Smooth muscle cell (in vitro differentiated cells): Measurements from ENCODE around the gene UVRAG. TPM values are rescaled to one million over a fixed set of nuclear protein-coding genes. Genes with fewer than 3 reads are reported as not detected.

ENCODE experiments used
- DNase-seq: peaks from one replicate; lab custom pipeline; 2025; ENCODE audit not compliant: unreplicated experiment; lab: John Stamatoyannopoulos, UW
- H2AFZ ChIP-seq: fragments of 200-600 bp; sonication (generic); 2 replicates; pipeline ENCODE4 v1.6.0; 2016; ENCODE audit warnings: antibody characterized with exemption, low read depth, mild to moderate bottlenecking
- H3F3A ChIP-seq: fragments of 200-600 bp; sonication (generic); 2 replicates; pipeline ENCODE4 v1.6.0; 2017; ENCODE audit warnings: antibody characterized with exemption, low read depth
- H3K27ac ChIP-seq: fragments of 200-600 bp; sonication (generic); 2 replicates; pipeline ENCODE4 v1.5.1; 2016; ENCODE audit warnings: low read depth, mild to moderate bottlenecking
- H3K27me3 ChIP-seq: fragments of 200-600 bp; sonication (generic); 2 replicates; pipeline ENCODE4 v1.6.1; 2016; ENCODE audit warnings: low read depth, mild to moderate bottlenecking
- H3K36me3 ChIP-seq: fragments of 200-600 bp; sonication (generic); 2 replicates; pipeline ENCODE4 v1.5.1; 2016; ENCODE audit warnings: low read depth
- H3K4me1 ChIP-seq: fragments of 200-600 bp; sonication (generic); 2 replicates; pipeline ENCODE4 v1.5.1; 2016; ENCODE audit warnings: low read depth
- H3K4me2 ChIP-seq: fragments of 200-600 bp; sonication (generic); 2 replicates; pipeline ENCODE4 v1.6.0; 2016; ENCODE audit warnings: mild to moderate bottlenecking
- H3K4me3 ChIP-seq: fragments of 200-600 bp; sonication (generic); 2 replicates; pipeline ENCODE4 v1.5.1; 2016; ENCODE audit warnings: mild to moderate bottlenecking
- H3K79me2 ChIP-seq: fragments of 200-600 bp; sonication (generic); 2 replicates; pipeline ENCODE4 v1.6.0; 2016; ENCODE audit warnings: low read depth, mild to moderate bottlenecking
- H3K9ac ChIP-seq: fragments of 200-600 bp; sonication (generic); 2 replicates; pipeline ENCODE4 v1.6.0; 2016; ENCODE audit warnings: low read depth
- H3K9me3 ChIP-seq: fragments of 200-600 bp; sonication (generic); replicated peaks from 2 replicates; pipeline ENCODE4 v1.5.1; 2016; ENCODE audit warnings: low read depth
- H4K20me1 ChIP-seq: fragments of 200-600 bp; sonication (generic); 2 replicates; pipeline ENCODE4 v1.6.0; 2016; ENCODE audit warnings: low read depth
- CTCF ChIP-seq: fragments of 200-600 bp; sonication (generic); IDR thresholded peaks from 2 replicates; pipeline ENCODE4 v1.5.1; 2017; ENCODE audit warnings: borderline replicate concordance, mild to moderate bottlenecking, antibody characterized with exemption; ENCODE audit not compliant: insufficient read depth, poor library complexity, severe bottlenecking
- WGBS: methylation state at CpG from one replicate; pipeline ENCODE4 v1.1.7; 2016; ENCODE audit warnings: low lambda C conversion rate; 5-methylcytosine and 5-hydroxymethylcytosine counted together
- polyA plus RNA-seq: library from polyadenylated mRNA; unstranded; fragments of >200 nt; fragmentation: Nextera tagmentation; extraction: Ambion mirVana; gene quantifications from 2 replicates; pipeline ENCODE4 v1.2.1, GENCODE V29; 2016
- total RNA-seq: library from RNA; depleted of rRNA; stranded (reverse); fragments of >200 nt; gene quantifications from 2 replicates; pipeline ENCODE4 v1.2.3, GENCODE V29; 2014

UVRAG gene
- total and polyA plus RNA-seq, 2 experiments from 2014 or later: 12.9 to 20.2 TPM

- DNase-seq: no peak
- no peak for TF ChIP-seq CTCF
- H4K20me1 ChIP-seq: peaks cover 11% of the 10 kb centered on the region
- WGBS: 93% methylated on average over 3 of the region's 3 CpGs
- no peaks in the 10 kb centered on the region for H3K27me3 ChIP-seq
- no peak overlapping the region for H3K9ac ChIP-seq
- no peaks in the 10 kb centered on the region for H3K9me3 ChIP-seq
- H3K4me2 ChIP-seq: no peak overlapping the region
- no peaks in the 10 kb centered on the region for H3K79me2 ChIP-seq
- H3K27ac ChIP-seq: no peak overlapping the region
- H2AFZ ChIP-seq: no peak overlapping the region
- H3K36me3 ChIP-seq: no peaks in the 10 kb centered on the region
- no peaks in the 10 kb centered on the region for H3F3A ChIP-seq
- H3K4me3 ChIP-seq: no peak overlapping the region
- peaks cover 6% of the 10 kb centered on the region for H3K4me1 ChIP-seq
These were observed 129.5 kb downstream of the UVRAG start for GRCh38 chr11:75944515-75944914.

- no peak for DNase-seq
- no peaks in the 10 kb centered on the region for H3K9me3 ChIP-seq
- H3K27me3 ChIP-seq: no peaks in the 10 kb centered on the region
- H3K79me2 ChIP-seq: no peaks in the 10 kb centered on the region
- H4K20me1 ChIP-seq: peaks cover 11% of the 10 kb centered on the region
- no peak overlapping the region for H3K27ac ChIP-seq
- no peak overlapping the region for H2AFZ ChIP-seq
- 89% methylated on average over 1 of the region's 1 CpG for WGBS
- no peaks in the 10 kb centered on the region for H3F3A ChIP-seq
- H3K36me3 ChIP-seq: no peaks in the 10 kb centered on the region
- no peak overlapping the region for H3K4me2 ChIP-seq
- H3K4me1 ChIP-seq: peaks cover 6% of the 10 kb centered on the region
- no peak for TF ChIP-seq CTCF
- no peak overlapping the region for H3K4me3 ChIP-seq
- no peak overlapping the region for H3K9ac ChIP-seq
These were observed 130.4 kb downstream of the UVRAG start for GRCh38 chr11:75945446-75945845.

DNA sequence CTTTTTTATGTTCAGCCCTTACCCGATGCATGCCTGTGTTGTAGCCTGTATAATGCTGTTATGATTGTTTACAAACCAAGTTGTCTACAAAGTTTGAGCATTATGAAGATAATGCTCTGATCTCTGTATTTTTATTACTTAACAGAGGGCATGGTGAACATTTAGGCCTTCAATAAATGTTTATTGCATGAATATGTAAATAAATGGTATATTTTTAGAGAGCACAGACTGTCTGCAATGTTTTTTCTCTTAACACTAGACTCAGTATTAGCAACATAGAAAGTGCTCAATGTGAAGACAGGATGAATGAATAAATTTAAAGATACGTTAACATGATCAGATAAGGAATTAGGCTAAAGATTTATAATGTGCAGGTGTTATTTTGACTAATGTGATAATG is 130.9 kb downstream of the UVRAG start:
- no peak overlapping the region for H2AFZ ChIP-seq
- no peak for TF ChIP-seq CTCF
- DNase-seq: no peak
- no peaks in the 10 kb centered on the region for H3F3A ChIP-seq
- no peaks in the 10 kb centered on the region for H3K9me3 ChIP-seq
- peaks cover 15% of the 10 kb centered on the region for H4K20me1 ChIP-seq
- no peaks in the 10 kb centered on the region for H3K79me2 ChIP-seq
- no peak overlapping the region for H3K27ac ChIP-seq
- H3K9ac ChIP-seq: no peak overlapping the region
- WGBS: 88% methylated on average over 2 of the region's 2 CpGs
- peaks cover 6% of the 10 kb centered on the region for H3K4me1 ChIP-seq
- H3K4me3 ChIP-seq: no peak overlapping the region
- H3K27me3 ChIP-seq: no peaks in the 10 kb centered on the region
- peak overlapping the region; percentile 8 for H3K4me2 ChIP-seq
- no peaks in the 10 kb centered on the region for H3K36me3 ChIP-seq

DNA sequence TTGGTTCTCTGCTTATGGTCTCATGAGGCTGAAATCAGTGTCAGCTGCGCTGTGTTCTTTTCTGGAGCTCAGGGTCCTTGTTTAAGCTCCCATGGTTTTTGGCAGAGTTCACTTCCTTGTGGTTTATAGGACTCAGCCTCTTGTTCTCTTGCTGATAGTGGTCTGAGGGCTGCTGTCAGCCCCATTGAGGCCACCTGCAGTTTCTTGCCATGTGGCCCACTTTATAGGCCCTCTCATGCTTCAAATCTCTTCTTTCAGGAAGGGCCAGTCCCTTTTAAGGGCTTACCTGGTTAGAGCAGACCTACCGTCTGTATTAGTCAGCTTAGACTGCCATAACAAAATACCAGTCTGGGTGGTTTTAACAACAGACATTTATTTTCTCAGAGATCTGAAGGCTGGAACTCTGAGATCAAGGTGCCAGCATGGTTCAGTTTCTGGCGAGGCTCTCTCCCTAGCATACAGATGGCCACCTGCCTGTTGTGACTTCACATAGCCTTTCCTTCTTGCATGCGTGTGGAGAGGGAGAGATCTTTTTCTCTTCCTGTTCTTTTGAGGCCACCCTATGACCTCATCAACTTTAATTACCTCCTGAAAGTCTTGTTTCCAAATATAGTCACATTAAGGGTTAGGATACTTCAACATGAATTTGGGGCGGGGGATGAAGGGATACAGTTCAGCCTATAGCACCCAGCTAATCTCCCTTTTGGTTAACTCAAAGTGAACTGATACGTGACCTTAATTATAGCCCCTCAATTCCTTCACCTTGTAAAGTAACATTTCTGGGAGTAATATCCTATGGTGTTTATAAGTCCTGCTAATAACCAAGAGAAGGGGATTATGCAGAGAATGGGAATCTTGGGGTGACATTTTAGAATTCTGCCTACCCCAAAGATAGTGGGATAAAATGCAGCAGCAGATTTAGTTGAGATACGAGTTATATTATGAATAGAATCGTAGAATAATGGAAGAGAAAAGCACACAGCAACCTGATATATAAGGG is 131.8 kb downstream of the UVRAG start:
- no peaks in the 10 kb centered on the region for H3K36me3 ChIP-seq
- H3K27me3 ChIP-seq: no peaks in the 10 kb centered on the region
- TF ChIP-seq CTCF: no peak
- no peak overlapping the region for H2AFZ ChIP-seq
- H3F3A ChIP-seq: no peaks in the 10 kb centered on the region
- no peak overlapping the region for H3K9ac ChIP-seq
- H3K27ac ChIP-seq: peak overlapping the region; percentile 69
- H4K20me1 ChIP-seq: peaks cover 15% of the 10 kb centered on the region
- WGBS: 82% methylated on average over 8 of the region's 8 CpGs
- H3K4me2 ChIP-seq: peak overlapping the region; percentile 8
- no peaks in the 10 kb centered on the region for H3K9me3 ChIP-seq
- H3K4me3 ChIP-seq: no peak overlapping the region
- DNase-seq: no peak
- H3K79me2 ChIP-seq: no peaks in the 10 kb centered on the region
- H3K4me1 ChIP-seq: peaks cover 6% of the 10 kb centered on the region
